Measurements from ENCODE around the gene CDC42BPB.
"Not testable (repeated sequence)": the region's sequence is repeated elsewhere in the genome, so short reads cannot be mapped to it uniquely, and the experiment has no call there.

The CDC42BPB gene

DNA sequence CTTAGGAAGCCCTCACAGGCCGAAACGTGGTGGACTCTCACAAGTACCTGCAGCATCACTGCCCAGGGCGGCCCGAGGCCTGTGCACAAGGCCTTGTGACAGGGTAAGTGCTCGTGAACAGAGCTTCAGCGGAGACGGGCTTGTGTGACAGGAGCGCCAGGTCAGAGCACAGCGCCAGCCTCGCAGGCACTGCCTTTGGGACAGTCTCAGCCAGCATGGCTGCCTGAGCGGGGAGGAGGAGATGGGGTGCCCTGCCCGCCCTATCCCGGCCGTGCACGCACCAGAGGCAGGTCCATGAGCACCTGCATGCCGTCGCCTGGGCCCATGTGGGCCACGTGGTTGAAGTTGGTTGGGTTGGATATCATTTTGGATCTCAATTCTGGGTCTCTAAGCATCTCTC lies 118.0 kb downstream of the CDC42BPB start:
- DNase-seq: no peak

DNA sequence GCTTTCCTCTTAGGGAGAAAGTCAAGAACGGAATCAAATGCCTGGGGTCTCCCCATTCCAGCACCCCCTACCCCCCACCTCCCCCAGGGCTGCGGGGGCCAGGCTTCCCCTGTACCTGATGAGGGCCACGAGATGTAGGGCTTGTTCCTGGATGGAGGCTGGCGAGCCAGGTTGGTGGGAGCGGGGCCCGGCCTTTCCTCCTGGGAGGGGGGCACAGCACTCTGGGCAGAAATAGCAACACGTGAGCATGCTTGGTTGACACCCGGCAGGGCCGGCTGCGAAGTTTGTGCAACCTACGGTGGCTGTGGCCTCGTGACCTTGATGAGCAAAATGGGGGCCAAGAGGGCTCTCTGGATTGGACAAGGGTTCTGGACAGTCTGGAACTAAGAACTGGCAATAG lies 119.2 kb downstream of the CDC42BPB start:
- DNase-seq: no peak

DNA sequence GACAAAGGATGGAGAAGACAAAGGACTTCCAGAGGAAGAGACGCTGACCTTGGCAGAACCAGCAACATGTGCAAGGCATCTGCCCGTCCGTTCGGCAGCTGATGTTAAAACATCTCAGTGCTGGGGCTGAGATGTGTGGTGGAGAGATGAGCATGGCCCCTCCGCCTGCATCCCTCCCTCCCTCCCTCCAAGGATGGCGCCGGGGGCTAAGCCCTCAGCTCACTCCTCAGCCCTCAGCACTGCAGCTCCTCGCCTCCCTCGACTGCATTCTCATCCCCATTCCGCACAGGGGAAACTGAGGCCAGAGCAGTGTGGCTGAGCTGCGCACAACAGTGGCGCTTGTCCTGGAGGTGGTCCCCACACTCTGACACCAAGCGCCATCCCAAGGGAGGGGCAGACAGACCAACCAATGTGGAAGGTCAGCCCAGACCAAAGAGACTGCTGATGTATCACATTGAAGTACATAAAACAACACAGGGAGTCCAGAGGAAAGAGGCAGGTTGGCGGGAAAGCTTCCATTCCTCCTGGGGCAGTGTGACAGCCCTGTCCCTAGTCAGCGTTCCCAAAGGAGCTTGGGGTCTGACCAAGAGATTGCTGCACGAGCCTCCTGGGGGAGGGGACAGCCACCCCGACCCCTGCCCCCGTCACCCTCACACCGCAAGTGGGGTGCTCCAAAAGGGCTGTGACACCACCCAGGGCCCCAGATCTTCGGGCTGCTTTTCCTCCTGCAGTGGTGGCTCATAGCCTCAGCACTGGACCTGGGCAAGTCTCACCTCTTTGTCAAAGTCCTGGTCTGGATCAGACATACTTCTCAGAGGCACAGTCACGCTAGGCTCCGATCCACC lies 119.8 kb downstream of the CDC42BPB start:
- no peak for DNase-seq

DNA sequence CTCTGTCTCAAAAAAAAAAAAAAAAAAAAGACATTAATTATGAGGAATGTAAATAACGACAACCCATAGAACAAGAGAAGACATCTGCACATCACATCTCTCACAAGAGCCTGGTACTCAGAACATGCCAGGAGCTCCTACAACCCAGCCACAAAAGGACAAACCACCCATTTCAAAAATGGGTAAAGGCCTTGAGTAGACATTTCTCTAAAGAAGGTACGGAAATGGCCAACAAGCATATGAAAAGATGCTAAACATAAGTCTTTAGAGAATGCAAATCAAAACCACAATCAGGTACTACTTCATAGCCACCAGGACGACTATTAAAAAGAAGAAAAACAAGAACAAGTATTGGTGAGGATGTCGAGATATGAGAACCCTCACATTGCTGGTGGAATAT lies 121.6 kb downstream of the CDC42BPB start:
- DNase-seq: no peak

DNA sequence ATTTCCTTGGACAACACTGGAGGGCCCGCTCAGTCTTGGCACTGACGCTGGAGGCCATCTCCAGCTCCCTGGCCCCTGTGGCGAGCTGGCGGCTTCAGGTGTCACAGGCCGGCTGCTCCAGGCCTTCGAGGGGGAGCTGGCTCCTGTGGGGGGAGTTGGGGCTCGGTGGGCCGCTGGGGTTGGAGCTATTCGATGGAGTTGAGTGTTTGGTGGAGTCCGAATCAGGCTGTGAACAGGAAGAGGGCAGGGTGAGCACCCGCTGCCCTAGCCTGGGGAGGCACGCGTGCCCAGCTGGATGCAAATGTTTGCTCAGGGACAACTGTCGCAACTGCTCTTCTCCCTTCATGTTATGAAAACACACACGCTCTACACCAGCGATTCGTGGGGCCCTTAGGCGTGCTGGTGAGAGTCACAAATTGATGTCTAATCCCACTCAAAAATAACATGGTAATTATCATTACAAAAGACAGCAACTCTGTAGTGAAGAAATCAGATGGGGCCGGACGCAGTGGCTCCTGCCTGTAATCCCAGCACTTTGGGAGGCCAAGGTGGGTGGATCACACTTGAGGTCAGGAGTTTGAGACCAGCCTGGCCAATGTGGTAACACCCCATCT lies 123.6 kb downstream of the CDC42BPB start:
- DNase-seq: no peak

DNA sequence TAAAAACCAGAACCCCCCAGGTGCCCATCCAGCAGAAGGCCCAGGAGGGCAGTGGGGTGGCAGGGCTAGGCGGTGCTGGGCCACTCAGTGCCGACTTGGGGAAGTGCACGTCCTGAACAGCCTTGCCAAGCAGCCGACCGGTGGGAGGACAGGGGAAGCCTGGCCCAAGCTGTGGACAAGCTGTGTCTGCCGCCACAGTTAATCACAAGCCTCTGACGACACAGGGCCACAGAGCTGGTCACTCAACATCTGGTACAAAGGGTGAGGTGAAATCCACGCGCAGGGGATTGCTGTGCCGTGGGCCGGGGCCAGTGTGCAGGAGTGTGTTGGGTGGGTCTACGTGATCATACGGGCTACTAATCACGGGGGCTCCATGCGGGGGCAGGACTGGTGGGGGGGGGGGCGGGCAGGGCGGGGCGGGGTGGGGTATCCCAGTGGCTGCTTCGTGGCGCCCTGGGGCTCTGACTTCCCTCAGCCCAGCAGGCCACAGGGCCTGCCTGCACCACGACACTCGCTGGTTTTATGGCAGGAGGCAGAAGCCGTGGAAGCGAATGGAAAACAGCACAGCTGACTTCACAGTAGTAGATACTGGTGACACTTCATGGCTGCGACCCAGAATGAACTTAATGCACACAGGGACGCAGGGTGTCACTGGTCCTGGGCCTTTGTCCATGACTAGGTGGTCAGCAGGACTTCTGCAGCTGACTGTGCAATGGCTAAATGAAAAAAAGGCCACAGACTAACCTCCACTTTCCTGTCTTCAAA lies 124.7 kb downstream of the CDC42BPB start:
- DNase-seq: no peak

DNA sequence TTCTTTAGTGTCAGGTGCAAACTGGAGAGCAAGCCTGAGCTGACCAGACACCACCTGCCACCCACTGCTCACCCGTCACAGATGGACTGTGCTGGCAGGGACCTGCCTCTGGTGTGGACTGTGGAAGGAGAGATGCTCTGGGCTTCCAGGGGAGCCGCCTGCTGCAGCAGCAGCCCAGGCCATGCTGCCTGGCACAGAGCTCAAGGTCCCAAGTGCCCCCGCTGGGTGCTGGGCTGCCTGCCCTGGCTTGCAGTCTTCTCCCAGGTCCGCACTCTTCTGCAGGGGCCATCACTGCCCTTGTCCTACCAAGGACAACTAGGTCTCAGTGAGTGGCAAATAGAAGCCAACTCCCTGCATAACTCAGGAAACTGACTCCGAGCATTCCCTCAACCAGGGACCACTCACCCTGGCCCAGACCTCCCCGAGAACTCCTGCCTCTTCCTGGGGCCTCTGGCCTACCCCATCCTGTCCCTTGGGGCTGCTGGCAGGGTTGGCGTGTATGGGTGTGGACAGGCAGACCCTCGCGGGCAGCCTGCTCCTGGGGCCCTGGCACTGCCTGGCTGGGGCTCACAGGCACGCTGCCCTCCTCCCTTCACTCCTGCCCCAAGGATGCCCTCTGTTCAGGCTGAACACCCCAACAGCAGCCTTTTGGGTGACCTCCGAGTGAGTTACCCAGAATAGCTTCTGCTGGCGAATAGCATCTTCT lies 125.6 kb downstream of the CDC42BPB start:
- DNase-seq: no peak

DNA sequence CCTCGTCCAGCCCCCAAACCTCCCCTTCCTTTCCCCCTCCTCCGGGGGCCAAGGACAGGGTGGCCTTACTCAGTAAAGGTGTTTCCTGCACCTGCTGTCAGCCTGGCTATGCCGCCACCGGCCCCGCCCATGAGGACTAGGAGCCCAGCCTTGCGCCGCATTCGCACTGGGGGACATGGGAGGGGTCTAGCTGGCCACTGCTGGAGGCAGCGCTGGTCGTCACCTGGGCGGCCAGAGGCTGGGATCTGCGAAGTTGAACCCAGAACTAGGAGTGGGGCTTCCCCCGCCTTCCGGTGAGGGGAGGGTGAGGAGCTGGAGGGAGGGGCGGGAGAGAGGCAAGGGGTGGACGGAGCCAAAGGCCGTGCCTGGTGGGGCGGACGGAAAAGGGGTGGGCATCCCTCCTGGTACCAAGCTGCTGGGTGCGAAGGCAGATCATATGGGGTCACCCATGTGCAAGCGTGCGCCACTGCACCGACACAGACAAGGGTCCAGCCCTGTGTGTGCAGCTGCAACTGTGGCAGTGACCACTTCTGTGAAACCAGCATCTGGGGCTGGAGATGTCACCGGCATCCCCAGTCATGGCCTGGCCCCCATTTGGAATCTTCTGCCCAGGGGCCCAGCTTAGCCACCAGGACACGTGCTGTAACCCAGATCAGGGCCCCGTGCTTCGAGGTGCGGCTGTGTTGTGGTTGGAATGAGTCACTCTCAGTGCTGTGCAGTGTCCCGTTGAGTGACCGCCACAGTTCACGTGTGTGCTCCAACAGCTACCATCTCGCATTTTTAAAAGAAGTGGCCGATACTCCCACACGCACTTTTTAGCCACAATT lies 126.4 kb downstream of the CDC42BPB start:
- no peak for DNase-seq

DNA sequence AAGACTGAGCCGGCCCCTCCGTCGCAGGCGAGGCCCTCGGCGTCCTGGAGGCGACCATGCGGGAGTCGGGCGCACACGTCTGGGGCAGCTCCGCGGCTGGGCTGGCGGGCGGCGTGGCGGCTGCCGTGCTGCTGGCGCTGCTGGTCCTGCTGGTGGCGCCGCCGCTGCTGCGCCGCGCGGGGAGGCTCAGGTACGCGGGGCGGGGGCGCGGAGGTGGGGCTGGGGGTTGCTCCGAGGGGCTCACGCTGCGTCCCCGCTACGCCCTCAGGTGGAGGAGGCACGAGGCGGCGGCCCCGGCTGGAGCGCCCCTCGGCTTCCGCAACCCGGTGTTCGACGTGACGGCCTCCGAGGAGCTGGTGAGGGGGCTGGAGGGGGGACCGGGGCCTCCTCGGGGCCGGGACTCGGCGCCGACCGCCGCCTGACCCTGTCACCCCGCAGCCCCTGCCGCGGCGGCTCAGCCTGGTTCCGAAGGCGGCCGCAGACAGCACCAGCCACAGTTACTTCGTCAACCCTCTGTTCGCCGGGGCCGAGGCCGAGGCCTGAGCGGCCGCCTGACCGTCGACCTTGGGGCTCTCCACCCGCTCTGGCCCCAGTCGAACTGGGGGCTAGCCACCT lies 127.1 kb downstream of the CDC42BPB start:
- DNase-seq: no peak

DNA sequence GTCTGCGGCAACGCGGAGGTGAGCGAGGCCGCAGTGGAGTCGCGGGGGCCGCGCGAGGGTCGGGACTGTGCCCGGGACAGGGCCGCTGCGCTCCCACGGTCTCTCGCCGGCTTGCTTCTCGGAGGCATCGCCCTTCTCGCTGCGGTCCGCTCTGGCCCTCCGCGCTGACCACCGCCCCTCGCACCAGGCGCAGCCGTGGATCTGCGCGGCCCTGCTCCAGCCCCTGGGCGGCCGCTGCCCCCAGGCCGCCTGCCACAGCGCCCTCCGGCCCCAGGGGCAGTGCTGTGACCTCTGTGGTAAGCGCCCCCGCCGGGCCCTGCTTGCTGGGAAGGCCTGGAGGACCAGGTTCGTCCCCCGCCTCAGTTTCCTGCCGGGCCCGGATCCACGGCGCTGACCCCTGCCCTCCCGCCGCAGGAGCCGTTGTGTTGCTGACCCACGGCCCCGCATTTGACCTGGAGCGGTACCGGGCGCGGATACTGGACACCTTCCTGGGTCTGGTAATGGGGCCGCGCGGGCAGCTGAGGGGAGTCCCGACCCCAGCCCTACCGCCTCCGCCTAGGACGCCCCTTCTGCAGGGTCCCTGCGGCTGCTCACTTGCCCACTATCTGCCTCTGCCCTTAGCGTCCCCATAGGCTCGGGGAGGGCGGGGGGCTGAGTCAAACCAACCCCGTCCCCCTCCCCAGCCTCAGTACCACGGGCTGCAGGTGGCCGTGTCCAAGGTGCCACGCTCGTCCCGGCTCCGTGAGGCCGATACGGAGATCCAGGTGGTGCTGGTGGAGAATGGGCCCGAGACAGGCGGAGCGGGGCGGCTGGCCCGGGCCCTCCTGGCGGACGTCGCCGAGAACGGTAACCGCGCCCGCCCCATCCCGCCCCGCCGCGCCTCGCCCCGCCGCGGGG lies 127.9 kb downstream of the CDC42BPB start:
- DNase-seq: no peak

DNA sequence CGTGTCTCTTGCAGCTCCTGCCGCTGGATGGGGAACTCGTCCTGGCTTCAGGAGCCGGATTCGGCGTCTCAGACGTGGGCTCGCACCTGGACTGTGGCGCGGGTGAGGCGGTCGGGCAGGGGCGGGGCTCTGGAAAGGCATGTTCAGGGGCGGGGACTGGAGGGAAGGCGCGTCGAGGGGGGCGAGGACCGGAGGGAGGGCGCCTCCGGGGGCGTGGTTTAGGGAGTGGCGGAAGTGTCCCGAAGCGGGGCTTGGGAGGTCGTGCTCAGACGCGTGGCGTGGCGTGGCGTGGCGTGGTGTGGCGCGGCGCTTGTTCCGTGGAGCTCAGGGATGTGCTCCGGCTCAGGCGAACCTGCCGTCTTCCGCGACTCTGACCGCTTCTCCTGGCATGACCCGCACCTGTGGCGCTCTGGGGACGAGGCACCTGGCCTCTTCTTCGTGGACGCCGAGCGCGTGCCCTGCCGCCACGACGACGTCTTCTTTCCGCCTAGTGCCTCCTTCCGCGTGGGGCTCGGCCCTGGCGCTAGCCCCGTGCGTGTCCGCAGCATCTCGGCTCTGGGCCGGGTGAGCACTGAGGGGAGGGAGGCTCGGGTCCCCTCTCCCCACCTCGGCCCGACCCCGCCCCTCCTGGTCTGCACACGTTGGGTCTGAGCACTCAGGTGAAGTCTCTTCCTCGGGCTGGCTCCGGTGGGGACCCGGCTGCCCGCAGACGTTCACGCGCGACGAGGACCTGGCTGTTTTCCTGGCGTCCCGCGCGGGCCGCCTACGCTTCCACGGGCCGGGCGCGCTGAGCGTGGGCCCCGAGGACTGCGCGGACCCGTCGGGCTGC lies 128.7 kb downstream of the CDC42BPB start:
- peak; percentile 33 to 49 for DNase-seq

DNA sequence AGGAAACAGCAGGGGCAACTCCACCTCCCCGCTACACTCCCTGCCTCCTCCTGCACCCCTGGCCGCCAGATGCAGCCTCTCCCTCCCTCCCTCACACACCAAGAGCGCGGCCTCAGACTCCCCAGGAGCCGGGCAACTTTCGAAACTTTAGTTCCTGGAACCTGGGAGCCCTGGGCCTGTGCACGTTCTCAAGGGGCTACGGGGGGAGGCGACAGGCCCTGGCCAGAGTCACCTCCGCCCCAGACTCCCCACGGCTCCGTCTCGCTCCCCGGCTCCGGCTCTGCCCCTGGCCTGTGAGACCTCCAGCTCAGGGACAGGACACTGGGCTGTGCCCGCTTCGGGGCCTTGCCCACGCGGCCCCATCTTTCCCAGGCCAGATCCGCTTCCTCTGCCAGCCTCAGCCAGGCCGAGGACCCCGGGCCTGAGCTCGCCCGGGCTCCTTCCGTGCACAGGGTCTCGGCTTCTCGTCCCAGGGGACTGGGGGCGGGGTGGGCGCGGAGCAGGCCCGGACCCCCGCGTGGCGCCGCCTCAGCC lies 129.4 kb downstream of the CDC42BPB start:
- DNase-seq: no peak

DNA sequence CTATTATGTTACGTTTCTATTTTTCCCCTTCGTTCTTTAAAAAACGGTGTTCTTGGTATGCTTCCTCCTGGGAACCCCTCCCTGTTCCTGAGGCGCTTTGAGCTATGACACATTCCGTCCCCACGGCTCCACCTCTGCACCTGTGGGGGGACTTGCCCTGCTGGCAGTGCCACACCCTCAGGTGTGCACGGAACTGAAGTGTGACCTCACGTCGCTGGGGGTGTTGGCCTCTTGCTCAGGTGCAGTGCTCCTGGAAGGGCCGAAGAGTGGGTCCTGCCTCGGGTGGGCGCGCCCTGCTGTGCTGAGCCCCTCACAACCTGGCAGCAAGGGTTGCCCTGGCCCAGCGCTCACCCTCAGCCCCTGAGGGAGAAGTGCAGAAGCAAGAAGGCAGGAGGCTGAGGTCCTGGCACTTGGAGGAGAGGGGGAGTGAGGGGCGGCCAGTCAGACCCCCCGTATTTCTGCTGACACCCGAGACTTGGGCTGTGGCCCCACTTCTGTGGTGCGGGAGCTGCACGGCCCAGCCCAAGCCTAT lies 129.9 kb downstream of the CDC42BPB start:
- no peak for DNase-seq

DNA sequence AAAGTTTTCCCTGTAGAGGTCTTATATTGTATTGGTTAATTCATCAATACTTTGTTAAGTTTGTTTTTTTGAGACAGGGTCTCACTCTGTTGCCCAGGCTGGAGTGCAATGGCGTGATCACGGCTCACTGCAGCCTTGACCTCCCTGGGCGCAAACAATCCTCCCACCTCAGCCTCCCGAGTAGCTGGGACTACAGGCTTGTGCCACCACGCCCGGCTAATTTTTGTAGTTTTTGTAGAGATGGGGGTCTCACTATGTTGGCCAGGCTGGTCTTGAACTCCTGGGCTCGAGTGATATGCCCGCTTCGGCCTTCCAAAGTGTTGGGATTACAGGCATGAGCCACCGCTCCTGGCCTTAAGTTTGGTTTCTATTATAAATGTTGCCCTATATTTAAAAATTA lies 130.5 kb downstream of the CDC42BPB start:
- DNase-seq: not testable (repeated sequence)

DNA sequence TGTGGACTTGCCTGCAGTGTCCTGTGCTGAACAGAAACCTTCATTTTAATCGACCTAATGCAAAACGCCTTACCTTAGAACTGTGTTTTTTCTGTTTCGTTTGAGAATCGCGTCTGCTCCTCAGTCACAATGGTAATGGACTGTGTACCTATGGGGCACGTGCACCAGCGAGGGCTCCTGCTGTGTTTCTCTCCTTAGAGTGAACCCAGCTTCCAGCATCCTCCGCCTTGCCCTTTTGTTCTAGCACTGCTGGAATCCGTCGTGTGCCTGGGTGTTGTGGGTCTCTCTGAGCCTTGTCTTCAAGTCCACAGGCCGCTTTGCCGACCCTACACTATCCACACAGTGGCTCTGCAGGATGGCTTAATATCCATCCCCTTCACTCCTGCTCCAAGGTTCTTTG lies 131.2 kb downstream of the CDC42BPB start:
- no peak for DNase-seq

DNA sequence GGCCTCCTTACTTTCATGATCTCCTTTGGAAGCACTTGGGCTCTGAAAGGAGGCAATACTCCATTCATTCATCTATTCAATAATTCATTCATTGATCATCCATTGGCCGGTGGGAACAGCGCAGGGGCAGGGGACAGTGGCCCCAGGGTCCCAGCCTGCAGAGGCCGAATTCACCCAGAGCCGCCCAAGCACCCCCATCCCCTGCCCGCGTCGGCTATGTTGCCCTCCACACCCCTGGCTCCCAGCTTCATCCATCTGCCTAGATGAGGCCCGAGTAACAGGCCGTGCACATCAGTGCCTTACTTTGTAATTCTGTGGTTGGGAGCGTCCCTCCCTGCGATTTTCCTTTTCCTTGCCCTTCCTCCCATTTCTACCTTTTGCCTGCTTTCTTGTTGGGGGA lies 131.7 kb downstream of the CDC42BPB start:
- DNase-seq: no peak

DNA sequence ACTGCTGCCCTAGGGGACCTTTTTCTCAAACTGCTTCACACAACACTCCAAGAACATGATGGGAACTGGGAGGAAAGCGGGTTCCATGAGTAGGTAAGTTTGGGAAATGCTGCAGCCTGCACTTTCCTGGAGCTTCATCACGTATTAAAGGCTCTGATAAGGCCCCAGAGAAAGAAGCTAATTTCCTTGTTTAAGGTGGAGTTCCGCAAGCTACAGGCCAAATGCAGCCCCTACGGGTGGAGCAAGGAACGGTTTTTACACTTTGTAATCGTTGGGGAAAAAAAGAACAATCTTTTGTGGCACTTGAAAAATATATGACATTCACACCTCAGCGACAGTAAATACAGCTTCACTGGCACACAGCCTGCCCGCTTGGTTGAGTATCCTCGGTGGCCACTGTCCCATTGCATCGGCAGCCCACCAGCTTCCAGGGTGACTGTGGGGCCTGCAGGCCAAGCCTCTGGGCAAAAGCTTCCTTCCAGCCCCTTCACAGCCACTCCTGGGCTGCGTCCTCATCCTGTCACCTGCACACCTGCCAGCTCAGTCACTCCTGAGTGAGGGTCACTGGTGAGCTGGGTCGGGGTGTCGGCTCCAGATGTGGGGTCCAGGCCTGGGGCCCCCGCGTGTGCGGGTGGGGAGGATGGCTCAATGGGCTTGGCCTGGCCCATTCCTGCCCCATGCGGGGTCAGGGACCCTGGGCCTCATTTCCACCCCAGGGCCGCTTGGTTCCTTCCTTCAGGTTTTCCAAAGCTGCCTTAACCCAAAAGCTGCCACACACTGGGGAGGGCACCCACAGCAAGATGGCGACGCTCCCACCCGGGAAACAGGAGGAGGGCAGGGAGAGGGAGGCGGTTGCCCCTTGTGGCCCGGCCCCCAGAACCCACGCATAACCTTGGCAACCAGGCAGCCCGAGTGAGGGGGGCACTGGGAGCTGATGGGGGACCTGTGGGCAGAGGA lies 132.4 kb downstream of the CDC42BPB start:
- DNase-seq: no peak

DNA sequence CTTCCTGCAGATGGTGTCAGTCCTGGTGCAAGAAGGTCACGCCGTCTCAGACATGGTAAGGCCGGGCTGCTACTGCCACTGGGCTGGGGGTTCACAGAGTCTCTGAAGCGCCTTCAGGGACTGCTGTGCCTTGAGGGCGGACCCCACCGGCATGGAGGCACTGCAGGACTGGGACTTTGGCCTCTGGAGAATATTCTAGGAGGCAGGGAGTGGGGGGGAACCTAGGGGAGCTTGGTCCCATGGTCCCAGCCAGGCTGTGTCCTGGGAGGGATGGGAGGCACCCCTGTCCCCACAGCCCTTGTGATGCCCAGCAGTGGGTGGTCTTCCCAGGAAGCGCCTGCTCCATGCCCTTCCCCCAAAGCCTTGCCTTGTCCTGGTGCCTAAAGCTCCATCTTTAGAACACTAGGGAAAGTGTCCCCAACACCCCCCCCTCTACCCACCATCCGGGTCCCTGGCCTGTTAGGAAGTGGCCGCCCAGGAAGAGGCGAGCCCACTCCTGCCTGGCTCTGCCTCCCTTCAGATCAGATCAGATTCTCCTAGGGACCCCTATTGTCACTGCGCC lies 133.3 kb downstream of the CDC42BPB start:
- DNase-seq: no peak
